Endothelial cell of umbilical vein (primary cell): ENCODE measurements around the gene GPR146.

Experiments
- CTCF ChIP-seq, 2 donors: IDR thresholded peaks; 1 replicate in 1 of 2; 2 replicates in 1 of 2; pipeline ENCODE4 v1.5.1; 2011; ENCODE audit warnings: low read length in 2 of 2, mild to moderate bottlenecking in 2 of 2, moderate library complexity in 2 of 2, control low read depth in 1 of 2, inconsistent platforms in 1 of 2, low read depth in 1 of 2; ENCODE audit not compliant: insufficient read depth in 1 of 2; ENCODE audit errors: extremely low read depth in 1 of 2
- EZH2 ChIP-seq: IDR thresholded peaks from 2 replicates; pipeline ENCODE4 v1.6.1; 2012; ENCODE audit warnings: borderline replicate concordance, low read depth, mild to moderate bottlenecking, moderate library complexity, low read length, inconsistent platforms; ENCODE audit not compliant: severe bottlenecking
- FOS ChIP-seq: IDR thresholded peaks from 2 replicates; pipeline ENCODE4 v1.6.1; 2011; ENCODE audit warnings: mild to moderate bottlenecking, low read length, moderate library complexity, borderline replicate concordance; ENCODE audit not compliant: insufficient read depth
- GATA2 ChIP-seq: IDR thresholded peaks from 2 replicates; pipeline ENCODE4 v1.7.0; 2011; ENCODE audit warnings: low read depth, mild to moderate bottlenecking, moderate library complexity, mixed read lengths, low read length; ENCODE audit not compliant: insufficient read length, insufficient read depth
- JUN ChIP-seq: IDR thresholded peaks from 2 replicates; pipeline ENCODE4 v1.6.1; 2011; ENCODE audit warnings: borderline replicate concordance, low read depth; ENCODE audit not compliant: insufficient read length, insufficient read depth
- MAX ChIP-seq: IDR thresholded peaks from 2 replicates; pipeline ENCODE4 v1.6.1; 2011; ENCODE audit not compliant: insufficient read depth, insufficient read length
- MYC ChIP-seq: IDR thresholded peaks from one replicate; pipeline ENCODE4 v1.6.1; 2011; ENCODE audit warnings: mild to moderate bottlenecking, low read depth, low read length
- POLR2A ChIP-seq: IDR thresholded peaks from 2 replicates; pipeline ENCODE4 v1.6.1; 2012; ENCODE audit warnings: low read depth, mild to moderate bottlenecking, control low read depth, low read length
- POLR2AphosphoS5 ChIP-seq: IDR thresholded peaks from 2 replicates; pipeline ENCODE4 v1.6.1; 2012; ENCODE audit warnings: low read depth, mild to moderate bottlenecking, control low read depth, low read length, moderate library complexity; ENCODE audit not compliant: insufficient read depth

GRCh38 chr7:1010226-1010625 lies 34.1 kb upstream of the GPR146 start:
- TF ChIP-seq CTCF (IDR thresholded peaks at IDR 0.05; ENCODE audit: extremely low read depth in 1 of 2, insufficient read depth in 1 of 2, low read depth in 1 of 2, low read length in 2 of 2): no peak
- TF ChIP-seq EZH2: no peak
- no peak for TF ChIP-seq POLR2A
- TF ChIP-seq POLR2AphosphoS5: no peak
- TF ChIP-seq FOS: no peak
- no peak for TF ChIP-seq JUN
- TF ChIP-seq MAX: no peak
- no peak for TF ChIP-seq GATA2
- no peak for TF ChIP-seq MYC
